ENCODE results near the gene PHKG1. TPM values are rescaled to one million over a fixed set of nuclear protein-coding genes. Genes with fewer than 3 reads are reported as not detected.

Gene PHKG1
- total RNA-seq, 4 donors from 2014 or later = 30.1 to 211 (median 57.2) TPM

- in situ Hi-C loops (cut with MboI; ENCODE audit: low sequenced_read_pairs in 4 of 4) = no loop called here
- Histone ChIP-seq H3K27ac (no peak overlapping the region), H3K4me3 (no peak overlapping the region), H3K4me1 (peaks cover 0 to 5% of the 10 kb centered on the region in 2 donors), H3K36me3 (no peaks in the 10 kb centered on the region), H3K27me3 (no peaks in the 10 kb centered on the region), H3K9me3 (no peaks in the 10 kb centered on the region)
- DNase-seq (no peak), ATAC-seq (no peak)
- intact Hi-C loops (cut with DNase I; ENCODE audit: low total_unique reads) = no loop called here
- TF ChIP-seq CTCF (IDR thresholded peaks at IDR 0.05 in 4 of 5, conservative IDR thresholded peaks at IDR 0.05 in 1 of 5) (no peak), POLR2A (IDR thresholded peaks at IDR 0.05) (no peak)
These were observed 62.4 kb downstream of the PHKG1 start for GRCh38 chr7:56030340-56030739.

Other genes starting within 250 kb of the PHKG1 start
- gene SEPTIN14, start 230.2 kb downstream of the PHKG1 start, total RNA-seq = not detected
- gene ZNF713, start 205.5 kb downstream of the PHKG1 start, total RNA-seq = 1 to 10 TPM in 3 of 4 donors, under 1 TPM in 1; 0.61 to 4.2 (median 1.5) TPM
- 10 to 100 TPM; 14.0 to 38.3 (median 22.0) TPM for gene MRPS17, start 141.1 kb downstream of the PHKG1 start, total RNA-seq
- 100 to 1,000 TPM; 234 to 382 (median 354) TPM for gene NIPSNAP2, start 128.4 kb downstream of the PHKG1 start, total RNA-seq
- 1 to 10 TPM; 2.1 to 4.7 (median 3.9) TPM for gene PSPH, start 41.5 kb downstream of the PHKG1 start, total RNA-seq
- gene CCT6A, start 41.2 kb downstream of the PHKG1 start, total RNA-seq = 100 to 1,000 TPM in 3 of 4 donors, 10 to 100 TPM in 1; 95.9 to 158 (median 114) TPM
- gene SUMF2, start 28.7 kb downstream of the PHKG1 start, total RNA-seq = 10 to 100 TPM; 29.8 to 32.0 (median 31.1) TPM
- 100 to 1,000 TPM; 540 to 822 (median 655) TPM for gene CHCHD2, start 13.5 kb upstream of the PHKG1 start, total RNA-seq
- gene NUPR2, start 23.5 kb upstream of the PHKG1 start, total RNA-seq = not detected

All from gastrocnemius medialis (tissue), 4 donors.